GM18498 (cell line): ENCODE measurements around the gene PRR3.
A peak's percentile ranks its signal among the peaks of the same experiment; 100 is the strongest.
"Not testable (repeated sequence)": the region's sequence is repeated elsewhere in the genome, so short reads cannot be mapped to it uniquely, and the experiment has no call there.

Source experiments
- ATAC-seq: cut with Tn5 transposase; IDR thresholded peaks from one replicate; pipeline ENCODE4 v1.9.1; 2021; ENCODE audit warnings: mild to moderate bottlenecking, moderate library complexity; ENCODE audit not compliant: unreplicated experiment

PRR3 gene

GRCh38 chr6:30556906-30557682 is at the start of gene PRR3:
TSS of gene PRR3 (plus strand) at chr6:30557295. CDS start at chr6:30557345, 50 bp downstream.
- ATAC-seq: peak; percentile 63

- ATAC-seq: peak; percentile 57
Measured at GRCh38 chr6:30507849-30508827, 49.0 kb upstream of the PRR3 start.

- ATAC-seq: peak; percentile 48
Measured at GRCh38 chr6:30508890-30509736, 48.0 kb upstream of the PRR3 start.

GRCh38 chr6:30510419-30511168 is 46.5 kb upstream of the PRR3 start:
- no peak for ATAC-seq

GRCh38 chr6:30511169-30511546 is 45.9 kb upstream of the PRR3 start:
- ATAC-seq: no peak

- ATAC-seq: no peak
Measured at GRCh38 chr6:30513451-30513850, 43.6 kb upstream of the PRR3 start.

- no peak for ATAC-seq
Measured at GRCh38 chr6:30515106-30515505, 42.0 kb upstream of the PRR3 start.

GRCh38 chr6:30515944-30516753 is 40.9 kb upstream of the PRR3 start:
- peak; percentile 73 for ATAC-seq

- ATAC-seq: not testable (repeated sequence)
Measured at GRCh38 chr6:30516754-30517076, 40.4 kb upstream of the PRR3 start.

- ATAC-seq: not testable (repeated sequence)
Measured at GRCh38 chr6:30517767-30518504, 39.2 kb upstream of the PRR3 start.

GRCh38 chr6:30518505-30519145 is 38.5 kb upstream of the PRR3 start:
- ATAC-seq: not testable (repeated sequence)

- ATAC-seq: no peak
Measured at GRCh38 chr6:30520522-30520921, 36.6 kb upstream of the PRR3 start.

- ATAC-seq: not testable (repeated sequence)
Measured at GRCh38 chr6:30521082-30521481, 36.0 kb upstream of the PRR3 start.

GRCh38 chr6:30521952-30522351 is 35.1 kb upstream of the PRR3 start:
- not testable (repeated sequence) for ATAC-seq

- not testable (repeated sequence) for ATAC-seq
Measured at GRCh38 chr6:30526444-30526843, 30.7 kb upstream of the PRR3 start.

GRCh38 chr6:30529349-30529875 is 27.7 kb upstream of the PRR3 start:
- peak; percentile 42 for ATAC-seq

GRCh38 chr6:30530014-30530413 is 27.1 kb upstream of the PRR3 start:
- peak; percentile 15 for ATAC-seq
